ENCODE measurements around the gene SINHCAF.

- TF ChIP-seq, protein P1, sequence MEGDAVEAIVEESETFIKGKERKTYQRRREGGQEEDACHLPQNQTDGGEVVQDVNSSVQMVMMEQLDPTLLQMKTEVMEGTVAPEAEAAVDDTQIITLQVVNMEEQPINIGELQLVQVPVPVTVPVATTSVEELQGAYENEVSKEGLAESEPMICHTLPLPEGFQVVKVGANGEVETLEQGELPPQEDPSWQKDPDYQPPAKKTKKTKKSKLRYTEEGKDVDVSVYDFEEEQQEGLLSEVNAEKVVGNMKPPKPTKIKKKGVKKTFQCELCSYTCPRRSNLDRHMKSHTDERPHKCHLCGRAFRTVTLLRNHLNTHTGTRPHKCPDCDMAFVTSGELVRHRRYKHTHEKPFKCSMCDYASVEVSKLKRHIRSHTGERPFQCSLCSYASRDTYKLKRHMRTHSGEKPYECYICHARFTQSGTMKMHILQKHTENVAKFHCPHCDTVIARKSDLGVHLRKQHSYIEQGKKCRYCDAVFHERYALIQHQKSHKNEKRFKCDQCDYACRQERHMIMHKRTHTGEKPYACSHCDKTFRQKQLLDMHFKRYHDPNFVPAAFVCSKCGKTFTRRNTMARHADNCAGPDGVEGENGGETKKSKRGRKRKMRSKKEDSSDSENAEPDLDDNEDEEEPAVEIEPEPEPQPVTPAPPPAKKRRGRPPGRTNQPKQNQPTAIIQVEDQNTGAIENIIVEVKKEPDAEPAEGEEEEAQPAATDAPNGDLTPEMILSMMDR (IDR thresholded peaks at IDR 0.05) = no peak
- TF ChIP-seq POLR2A (IDR thresholded peaks at IDR 0.05) = no peak
Observed at GRCh38 chr12:31275491-31275890, 50.5 kb downstream of the SINHCAF start.
